Activated B cell treated with CpG ODN at 0.5 μM for 24 hours (primary cell): ENCODE data around the gene GSTK1. TPM values are rescaled to one million over a fixed set of nuclear protein-coding genes. Genes with fewer than 3 reads are reported as not detected.

Experiments
- ATAC-seq: fragments of 200-7000 bp; cut with Tn5 transposase; one replicate; pipeline ENCODE4 v1.10.0; 2021; ENCODE audit warnings: low read depth, mild to moderate bottlenecking, moderate library complexity
- CTCF ChIA-PET: fragments of 350-600 bp; sonication (Branson Sonifier 250); formaldehyde crosslinking; loops from one replicate; lab custom pipeline; 2021; ENCODE audit warnings: antibody characterized with exemption; lab: Charles Lee
- POLR2A ChIA-PET: fragments of 350-600 bp; sonication (Branson Sonifier 250); formaldehyde crosslinking; loops from one replicate; lab custom pipeline; 2021; ENCODE audit warnings: antibody characterized with exemption; lab: Charles Lee
- DNase-seq: peaks from one replicate; pipeline ENCODE4 v3.0.0; 2022
- H3K27ac Mint-ChIP-seq: one replicate; pipeline ENCODE4 v1.8.0; 2020; ENCODE audit warnings: mixed read lengths
- H3K27me3 Mint-ChIP-seq: one replicate; pipeline ENCODE4 v1.8.0; 2021; ENCODE audit warnings: mixed read lengths
- H3K36me3 Mint-ChIP-seq: one replicate; pipeline ENCODE4 v1.8.0; 2021; ENCODE audit warnings: low read depth, mixed read lengths
- H3K4me1 Mint-ChIP-seq: one replicate; pipeline ENCODE4 v1.8.0; 2021; ENCODE audit warnings: mixed read lengths
- H3K4me3 Mint-ChIP-seq: one replicate; pipeline ENCODE4 v1.8.0; 2020; ENCODE audit warnings: mild to moderate bottlenecking, mixed read lengths
- H3K9me3 Mint-ChIP-seq: one replicate; pipeline ENCODE4 v1.8.0; 2020; ENCODE audit warnings: mixed read lengths
- intact Hi-C: fragments of 100-400 bp; cut with micrococcal nuclease; formaldehyde crosslinking; loops from one replicate; pipeline ENCODE4 v1.15.1; 2024
- total RNA-seq: library from RNA; stranded (reverse); gene quantifications from 2 replicates; pipeline ENCODE4 v1.2.3, GENCODE V29; 2022
- TF ChIP-seq, protein P1 (sequence below): fragments of 200-600 bp; IDR thresholded peaks from one replicate; pipeline ENCODE4 v1.8.0; 2022; ENCODE audit warnings: antibody characterized with exemption, mild to moderate bottlenecking

GSTK1 gene
- total RNA-seq, 1 donor from 2014 or later, result 144 TPM

DNA sequence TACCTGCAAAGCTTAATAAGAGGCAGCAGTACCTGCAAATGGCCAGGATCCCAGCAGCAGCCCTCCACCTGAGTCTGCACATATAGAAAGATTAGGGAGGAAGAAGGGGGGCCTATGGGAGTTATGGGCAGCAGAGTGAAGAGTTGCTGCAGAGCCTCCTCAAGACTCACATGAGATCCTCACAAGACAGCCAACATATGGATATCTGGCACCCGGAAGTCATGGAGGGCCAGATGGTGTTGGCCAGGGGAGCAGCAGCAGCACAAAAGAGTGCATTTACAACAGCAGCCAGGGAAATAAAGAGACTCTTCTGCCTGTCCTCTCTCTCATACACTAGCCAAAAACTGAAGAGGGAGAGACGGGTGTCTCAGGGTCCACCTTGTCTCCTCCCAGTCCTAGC is 45.4 kb upstream of the GSTK1 start:
- DNase-seq (no peak), ATAC-seq (no peak)
- Mint-ChIP-seq H3K4me3 (no peak overlapping the region), H3K27ac (no peak overlapping the region), H3K36me3 (no peaks in the 10 kb centered on the region), H3K9me3 (peaks cover 7% of the 10 kb centered on the region), H3K4me1 (peaks cover 16% of the 10 kb centered on the region), H3K27me3 (peaks cover 10% of the 10 kb centered on the region)
- intact Hi-C loops, result no loop called here
- ChIA-PET CTCF (interaction anchor here (1.9 to 8.3 kb wide), 2 partner anchors 209 to 614 kb away, joined by 8 to 519 read pairs; no protein-coding TSS in a partner anchor), POLR2A (no interaction called here)
- TF ChIP-seq, protein P1, sequence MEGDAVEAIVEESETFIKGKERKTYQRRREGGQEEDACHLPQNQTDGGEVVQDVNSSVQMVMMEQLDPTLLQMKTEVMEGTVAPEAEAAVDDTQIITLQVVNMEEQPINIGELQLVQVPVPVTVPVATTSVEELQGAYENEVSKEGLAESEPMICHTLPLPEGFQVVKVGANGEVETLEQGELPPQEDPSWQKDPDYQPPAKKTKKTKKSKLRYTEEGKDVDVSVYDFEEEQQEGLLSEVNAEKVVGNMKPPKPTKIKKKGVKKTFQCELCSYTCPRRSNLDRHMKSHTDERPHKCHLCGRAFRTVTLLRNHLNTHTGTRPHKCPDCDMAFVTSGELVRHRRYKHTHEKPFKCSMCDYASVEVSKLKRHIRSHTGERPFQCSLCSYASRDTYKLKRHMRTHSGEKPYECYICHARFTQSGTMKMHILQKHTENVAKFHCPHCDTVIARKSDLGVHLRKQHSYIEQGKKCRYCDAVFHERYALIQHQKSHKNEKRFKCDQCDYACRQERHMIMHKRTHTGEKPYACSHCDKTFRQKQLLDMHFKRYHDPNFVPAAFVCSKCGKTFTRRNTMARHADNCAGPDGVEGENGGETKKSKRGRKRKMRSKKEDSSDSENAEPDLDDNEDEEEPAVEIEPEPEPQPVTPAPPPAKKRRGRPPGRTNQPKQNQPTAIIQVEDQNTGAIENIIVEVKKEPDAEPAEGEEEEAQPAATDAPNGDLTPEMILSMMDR, result no peak

DNA sequence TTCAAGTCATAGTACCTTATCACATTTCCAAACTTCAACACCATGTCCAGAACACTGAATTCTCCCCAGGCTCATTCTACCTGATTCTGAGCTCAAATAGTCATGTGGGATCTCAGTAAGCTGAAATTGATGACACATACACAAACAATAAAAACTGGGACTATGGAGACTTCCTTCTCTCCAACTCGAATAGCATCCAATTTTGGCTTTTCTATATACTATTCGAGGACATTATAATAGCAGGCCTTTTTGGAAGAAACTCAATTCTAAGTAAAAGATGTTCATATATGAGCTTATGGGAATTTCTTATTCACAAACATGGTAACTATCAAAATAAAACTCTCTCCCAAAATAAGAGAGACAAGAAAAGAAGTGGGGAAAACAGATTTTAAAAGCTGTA is 42.0 kb upstream of the GSTK1 start:
- TF ChIP-seq, protein P1, result no peak
- no peaks in the 10 kb centered on the region for H3K36me3 Mint-ChIP-seq
- ATAC-seq, result no peak

DNA sequence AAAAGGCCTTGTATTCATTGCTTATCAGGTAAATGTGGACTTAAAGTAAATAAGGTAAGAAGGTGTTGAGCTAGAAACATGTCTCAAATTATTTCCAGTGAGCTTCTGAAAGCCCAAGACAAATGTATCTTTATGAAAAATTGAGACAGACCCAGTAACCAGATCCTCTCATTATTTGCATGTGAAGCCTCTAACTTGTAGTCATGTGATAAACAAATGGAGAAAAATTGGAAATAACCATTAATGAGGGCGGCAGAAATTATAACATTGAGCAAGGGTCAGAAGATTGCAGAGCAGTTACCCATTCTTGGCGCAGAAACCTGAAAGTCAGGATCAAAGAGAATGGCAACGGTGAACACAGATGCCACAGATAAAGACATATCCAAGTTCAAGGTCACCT is 41.5 kb upstream of the GSTK1 start, which contains the start of gene TAS2R40:
Gene TAS2R40, plus strand, starts transcription at position 301 of the 400 bp plus-strand sequence. Its CDS starts 42 bp downstream, at position 343.
- POLR2A ChIA-PET, result no interaction called here

More for the DNA sequence above, 42.0 kb upstream of the GSTK1 start:
- Mint-ChIP-seq H3K27ac (no peak overlapping the region), H3K4me1 (no peaks in the 10 kb centered on the region), H3K9me3 (no peaks in the 10 kb centered on the region), H3K4me3 (no peak overlapping the region), H3K27me3 (peaks cover 16% of the 10 kb centered on the region)
- CTCF ChIA-PET, result interaction anchor here (1.1 to 8.3 kb wide), 4 partner anchors 19 to 686 kb away, joined by 3 to 519 read pairs (median 7); no protein-coding TSS in a partner anchor
- POLR2A ChIA-PET, result no interaction called here
- no peak for DNase-seq
- intact Hi-C loops, result no loop called here

GRCh38 chr7:143222782-143223181 is 40.5 kb upstream of the GSTK1 start:
- Mint-ChIP-seq H3K4me3 (no peak overlapping the region), H3K27me3 (peaks cover 16% of the 10 kb centered on the region), H3K27ac (no peak overlapping the region), H3K9me3 (no peaks in the 10 kb centered on the region), H3K4me1 (no peaks in the 10 kb centered on the region), H3K36me3 (no peaks in the 10 kb centered on the region)
- no peak for ATAC-seq
- intact Hi-C loops, result no loop called here
- CTCF ChIA-PET, result interaction anchor here (1.4 kb wide), 1 partner anchor 18 kb away, joined by 3 read pairs; no protein-coding TSS in a partner anchor
- POLR2A ChIA-PET, result no interaction called here
- TF ChIP-seq, protein P1, result no peak
- DNase-seq, result no peak

More for the DNA sequence above, 41.5 kb upstream of the GSTK1 start, which contains the start of gene TAS2R40:
- no peaks in the 10 kb centered on the region for H3K9me3 Mint-ChIP-seq
- CTCF ChIA-PET, result interaction anchor here (1.1 to 8.3 kb wide), 3 partner anchors 213 to 687 kb away, joined by 3 to 519 read pairs (median 3); no protein-coding TSS in a partner anchor
- no peak for ATAC-seq
- H3K27me3 Mint-ChIP-seq, result peaks cover 16% of the 10 kb centered on the region
- DNase-seq, result no peak
- H3K36me3 Mint-ChIP-seq, result no peaks in the 10 kb centered on the region
- intact Hi-C loops, result no loop called here
- no peak within 1 kb of the TSS for H3K4me3 Mint-ChIP-seq
- H3K4me1 Mint-ChIP-seq, result no peaks in the 10 kb centered on the region
- TF ChIP-seq, protein P1, result no peak
- H3K27ac Mint-ChIP-seq, result no peak within 1 kb of the TSS

DNA sequence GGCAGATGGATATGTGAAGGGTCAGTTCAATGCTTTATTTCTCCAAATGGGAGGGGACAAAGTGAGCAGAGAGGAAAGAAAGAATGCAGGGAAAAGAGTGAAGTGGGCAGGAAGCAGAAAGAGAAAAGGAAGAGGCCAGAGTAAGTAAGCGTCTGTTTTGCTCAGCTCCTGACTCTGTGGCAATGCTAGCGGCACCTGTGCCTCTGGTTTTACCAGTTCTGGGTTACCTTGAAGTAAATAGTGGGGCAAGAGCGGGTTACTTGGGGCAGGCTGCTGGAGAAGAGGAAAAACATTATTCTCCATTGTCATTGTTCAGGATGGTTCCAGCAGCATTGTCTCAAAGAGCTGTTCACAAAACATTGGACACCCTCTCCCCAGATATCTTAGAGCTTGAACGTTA is 39.5 kb upstream of the GSTK1 start:
- POLR2A ChIA-PET, result no interaction called here
- no peak overlapping the region for H3K27ac Mint-ChIP-seq
- H3K4me3 Mint-ChIP-seq, result no peak overlapping the region
- CTCF ChIA-PET, result interaction anchor here (0.8 to 1.7 kb wide), 4 partner anchors 9 to 591 kb away, joined by 3 to 8 read pairs (median 4); no protein-coding TSS in a partner anchor
- no peaks in the 10 kb centered on the region for H3K4me1 Mint-ChIP-seq
- peaks cover 16% of the 10 kb centered on the region for H3K27me3 Mint-ChIP-seq
- intact Hi-C loops, result no loop called here
- TF ChIP-seq, protein P1, result no peak
- DNase-seq (no peak), ATAC-seq (no peak)
- no peaks in the 10 kb centered on the region for H3K36me3 Mint-ChIP-seq
- no peaks in the 10 kb centered on the region for H3K9me3 Mint-ChIP-seq
